GM12865 (cell line): ENCODE measurements around the gene ELK3.

ENCODE experiments used
- DNase-seq: peaks from one replicate; pipeline ENCODE4 v3.0.0; 2010; ENCODE audit warnings: low read depth
- H3K4me3 ChIP-seq: 2 replicates; pipeline ENCODE4 v1.5.1; 2011; ENCODE audit warnings: mild to moderate bottlenecking, low read depth, low read length, control low read depth
- CTCF ChIP-seq: IDR thresholded peaks from 2 replicates; pipeline ENCODE4 v1.5.1; 2011; ENCODE audit warnings: low read length, control low read depth, low read depth, inconsistent platforms; ENCODE audit not compliant: insufficient read depth; ENCODE audit errors: missing control alignments

The ELK3 gene

GRCh38 chr12:96242597-96242996, 48.4 kb downstream of the ELK3 start:
- no peak for DNase-seq
- TF ChIP-seq CTCF: no peak
- no peak overlapping the region for H3K4me3 ChIP-seq

- no peak for TF ChIP-seq CTCF
- no peak overlapping the region for H3K4me3 ChIP-seq
- no peak for DNase-seq
These were observed 50.7 kb downstream of the ELK3 start for GRCh38 chr12:96244826-96245225.

GRCh38 chr12:96246926-96247505, 52.8 kb downstream of the ELK3 start:
- TF ChIP-seq CTCF: no peak
- no peak overlapping the region for H3K4me3 ChIP-seq
- DNase-seq: no peak

GRCh38 chr12:96247563-96247962, 53.4 kb downstream of the ELK3 start:
- no peak for TF ChIP-seq CTCF
- DNase-seq: no peak
- H3K4me3 ChIP-seq: no peak overlapping the region

- no peak for TF ChIP-seq CTCF
- DNase-seq: no peak
- no peak overlapping the region for H3K4me3 ChIP-seq
These were observed 54.2 kb downstream of the ELK3 start for GRCh38 chr12:96248136-96248931.

- H3K4me3 ChIP-seq: no peak overlapping the region
- no peak for DNase-seq
- TF ChIP-seq CTCF: no peak
These were observed 55.3 kb downstream of the ELK3 start for GRCh38 chr12:96249196-96250118.
